H54 (cell line): ENCODE data around the gene CAV1.

Experiments used
- DNase-seq: peaks from one replicate; pipeline ENCODE4 v3.0.0; 2011; ENCODE audit warnings: low spot score, mixed read lengths; ENCODE audit not compliant: insufficient read length
- FAIRE-seq: peaks from 3 replicates; lab custom pipeline; 2011; peaks lifted over from hg19 to GRCh38; lab: Jason Lieb, UNC
- POLR2A ChIP-seq: IDR thresholded peaks from 2 replicates; pipeline ENCODE4 v1.6.1; 2011; ENCODE audit warnings: low read depth, mild to moderate bottlenecking, low read length

Gene CAV1

DNA sequence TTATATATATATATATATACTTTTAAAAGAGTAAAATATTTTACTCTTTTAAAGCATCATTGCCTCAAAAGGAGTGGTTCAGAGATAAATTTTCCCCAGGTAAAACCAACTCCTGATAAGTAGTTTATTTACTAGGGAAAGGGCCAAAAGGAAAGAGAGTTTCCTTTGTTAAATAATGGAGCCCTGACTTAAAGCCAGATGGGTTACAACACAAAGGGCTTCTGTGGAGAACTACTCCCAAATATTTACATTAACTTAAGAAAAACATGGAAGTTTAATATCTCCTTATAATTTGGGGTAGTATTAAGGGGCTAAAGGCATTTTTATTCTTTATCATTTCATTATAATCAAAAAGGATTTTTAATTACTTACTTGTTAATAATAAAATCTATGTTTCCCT, 8.5 kb upstream of the CAV1 start:
- no peak for FAIRE-seq
- no peak for TF ChIP-seq POLR2A
- DNase-seq = no peak

DNA sequence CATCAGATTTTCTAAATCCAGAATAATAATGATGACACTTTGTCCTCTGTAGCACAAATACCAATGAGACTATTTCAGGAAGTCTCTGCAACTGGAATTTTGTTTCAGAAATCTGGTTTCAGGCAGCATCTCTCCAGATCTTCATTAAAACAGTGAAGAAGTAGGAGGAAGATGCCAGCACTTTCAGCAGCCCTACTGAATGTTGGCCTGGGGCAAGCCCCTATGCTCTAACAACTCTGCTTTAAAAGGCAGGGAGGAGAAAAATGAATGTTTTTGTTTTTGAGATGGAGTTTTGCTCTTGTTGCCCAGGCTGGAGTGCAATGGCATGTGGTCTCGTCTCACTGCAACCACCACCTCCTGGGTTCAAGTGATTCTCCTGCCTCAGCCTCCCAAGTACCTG, 7.2 kb upstream of the CAV1 start:
- DNase-seq (no peak), FAIRE-seq (no peak)
- TF ChIP-seq POLR2A = no peak

- DNase-seq (no peak), FAIRE-seq (no peak)
- no peak for TF ChIP-seq POLR2A
Measured at GRCh38 chr7:116518961-116519360, 5.9 kb upstream of the CAV1 start.

- DNase-seq (no peak), FAIRE-seq (no peak)
- no peak for TF ChIP-seq POLR2A
Measured at GRCh38 chr7:116521046-116521664, 3.7 kb upstream of the CAV1 start.

- TF ChIP-seq POLR2A = no peak
- peak; percentile 30 for DNase-seq
- peak; percentile 64 for FAIRE-seq
Measured at GRCh38 chr7:116522247-116522646, 2.6 kb upstream of the CAV1 start.

DNA sequence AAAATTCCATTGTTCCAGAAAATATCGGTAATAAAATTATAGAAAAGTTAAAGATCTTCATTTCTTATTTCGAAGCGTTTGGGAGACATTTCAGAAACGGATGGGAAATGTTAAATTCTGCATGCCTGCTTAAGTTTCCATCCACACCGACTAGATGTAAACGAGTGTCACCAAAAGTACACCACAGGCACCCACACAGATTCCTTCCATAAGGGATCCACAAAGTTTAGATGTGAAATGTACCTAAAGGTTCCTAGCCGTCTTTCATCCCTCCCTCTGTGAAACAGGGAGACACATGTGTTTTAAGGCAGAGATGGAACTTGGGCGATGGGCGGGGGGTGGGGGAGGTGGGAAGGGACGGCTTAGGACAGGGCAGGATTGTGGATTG, 621 bp upstream of the CAV1 start:
- DNase-seq (no peak), FAIRE-seq (no peak)
- no peak for TF ChIP-seq POLR2A

- no peak for FAIRE-seq
- no peak; the same call in 1 of the 2 replicates for TF ChIP-seq POLR2A
- no peak for DNase-seq
Measured at GRCh38 chr7:116525298-116525912, 569 bp downstream of the CAV1 start.

- DNase-seq = peak; percentile 58
- no peak for FAIRE-seq
- TF ChIP-seq POLR2A = peak; percentile 36
Measured at GRCh38 chr7:116525913-116526861, 1.4 kb downstream of the CAV1 start.

DNA sequence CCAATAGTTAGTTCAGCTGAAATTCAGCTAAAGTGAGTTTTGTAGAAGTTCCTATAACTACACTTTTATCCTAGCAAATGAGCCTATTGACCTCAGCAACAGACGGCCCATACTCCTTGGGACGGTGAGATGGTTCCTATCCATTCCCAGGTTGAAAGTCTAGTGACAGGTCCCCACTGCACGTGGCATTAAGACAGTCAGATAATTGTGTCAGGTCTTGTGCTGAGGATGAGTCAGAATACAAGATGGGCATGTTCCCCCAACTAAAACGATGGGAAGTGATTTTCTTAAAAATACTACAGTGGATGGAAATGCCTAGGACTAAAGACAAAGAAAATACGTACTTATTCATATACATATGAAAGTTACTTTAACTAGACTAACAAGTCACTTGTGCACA, 2.1 kb downstream of the CAV1 start:
- FAIRE-seq = no peak
- TF ChIP-seq POLR2A = no peak
- no peak for DNase-seq

- no peak for DNase-seq
- no peak for FAIRE-seq
- TF ChIP-seq POLR2A = no peak
Measured at GRCh38 chr7:116527521-116527920, 2.7 kb downstream of the CAV1 start.

DNA sequence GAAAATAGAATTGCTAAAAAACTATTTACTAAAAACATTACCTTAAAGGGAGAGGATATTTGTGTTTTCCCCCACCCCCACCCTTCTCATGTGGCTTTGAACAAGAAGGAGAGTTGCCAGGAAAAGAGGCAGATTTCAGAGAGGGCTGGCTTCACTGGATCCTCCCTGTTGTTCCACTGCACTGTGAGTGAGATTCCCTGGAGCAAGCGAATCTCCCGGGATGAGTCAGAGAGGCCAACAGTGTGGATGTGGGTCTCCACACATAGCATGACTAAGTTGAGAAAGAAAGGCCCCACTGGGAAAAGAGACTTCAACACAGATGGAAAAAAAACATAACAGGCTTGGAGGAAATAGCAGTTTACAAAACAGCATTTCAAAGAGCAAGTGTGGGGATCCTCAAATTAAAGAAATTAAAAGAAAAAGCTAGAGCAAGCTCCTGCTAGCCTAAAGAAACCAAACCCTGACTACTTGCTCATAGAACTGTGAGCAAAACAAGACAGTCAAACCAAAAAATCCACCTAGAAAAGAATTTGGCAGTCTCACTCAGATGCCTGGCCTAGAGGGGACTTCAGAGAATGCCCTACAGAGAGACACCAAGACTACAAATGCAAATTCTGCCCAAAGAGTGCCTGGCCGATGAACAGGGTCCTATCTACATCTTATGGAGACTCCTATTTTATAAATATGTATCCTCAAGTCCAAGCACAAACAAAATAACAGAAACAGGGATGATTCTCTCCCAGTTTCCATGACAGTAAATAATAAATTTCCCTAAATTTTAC, 3.4 kb downstream of the CAV1 start:
- TF ChIP-seq POLR2A = no peak
- peak; percentile 87 for FAIRE-seq
- DNase-seq = peak; percentile 68

- no peak for TF ChIP-seq POLR2A
- DNase-seq (no peak), FAIRE-seq (no peak)
Measured at GRCh38 chr7:116529250-116529649, 4.4 kb downstream of the CAV1 start.

DNA sequence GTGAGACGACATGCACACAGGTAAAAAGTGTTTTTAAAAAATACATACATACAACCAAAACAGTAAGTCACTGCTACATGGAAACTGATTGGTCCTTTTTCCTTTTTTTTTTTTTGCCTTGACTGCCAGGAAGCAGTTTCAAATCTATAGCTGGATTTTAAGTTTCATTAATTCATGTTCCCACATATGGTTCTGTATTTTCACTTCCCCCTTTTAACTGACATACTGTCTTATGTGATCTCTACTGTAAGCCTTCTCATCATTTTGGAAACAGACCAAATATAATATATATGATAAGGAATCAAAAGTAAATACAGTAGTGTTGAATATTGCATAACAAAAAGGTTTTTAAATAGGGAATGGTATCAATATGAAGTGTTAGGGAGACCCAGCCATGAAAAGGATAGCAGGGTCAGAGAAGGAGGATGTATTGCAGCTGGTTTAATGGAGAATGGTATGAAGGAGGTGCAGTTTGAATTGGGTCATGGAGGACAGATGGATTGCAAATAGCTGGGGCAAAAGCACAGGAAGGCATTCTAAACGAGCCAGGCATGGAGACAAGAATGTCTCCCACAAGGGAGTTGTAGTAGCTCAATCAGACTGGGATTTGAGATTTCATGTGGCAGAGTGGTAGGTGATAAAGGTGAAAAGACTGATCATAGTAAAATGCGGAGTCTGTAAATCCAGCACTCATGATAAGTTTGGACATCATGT, 5.4 kb downstream of the CAV1 start:
- DNase-seq (no peak), FAIRE-seq (no peak)
- no peak for TF ChIP-seq POLR2A
